GM19468 (cell line): ENCODE measurements around the gene CPOX.
"Not testable (repeated sequence)": the region's sequence is repeated elsewhere in the genome, so short reads cannot be mapped to it uniquely, and the experiment has no call there.

Experiments
- ATAC-seq: cut with Tn5 transposase; IDR thresholded peaks from one replicate; pipeline ENCODE4 v1.9.1; 2021; ENCODE audit warnings: mild to moderate bottlenecking, moderate library complexity, moderate number of reproducible peaks; ENCODE audit not compliant: unreplicated experiment; ENCODE audit errors: extremely low read depth

The CPOX gene

DNA sequence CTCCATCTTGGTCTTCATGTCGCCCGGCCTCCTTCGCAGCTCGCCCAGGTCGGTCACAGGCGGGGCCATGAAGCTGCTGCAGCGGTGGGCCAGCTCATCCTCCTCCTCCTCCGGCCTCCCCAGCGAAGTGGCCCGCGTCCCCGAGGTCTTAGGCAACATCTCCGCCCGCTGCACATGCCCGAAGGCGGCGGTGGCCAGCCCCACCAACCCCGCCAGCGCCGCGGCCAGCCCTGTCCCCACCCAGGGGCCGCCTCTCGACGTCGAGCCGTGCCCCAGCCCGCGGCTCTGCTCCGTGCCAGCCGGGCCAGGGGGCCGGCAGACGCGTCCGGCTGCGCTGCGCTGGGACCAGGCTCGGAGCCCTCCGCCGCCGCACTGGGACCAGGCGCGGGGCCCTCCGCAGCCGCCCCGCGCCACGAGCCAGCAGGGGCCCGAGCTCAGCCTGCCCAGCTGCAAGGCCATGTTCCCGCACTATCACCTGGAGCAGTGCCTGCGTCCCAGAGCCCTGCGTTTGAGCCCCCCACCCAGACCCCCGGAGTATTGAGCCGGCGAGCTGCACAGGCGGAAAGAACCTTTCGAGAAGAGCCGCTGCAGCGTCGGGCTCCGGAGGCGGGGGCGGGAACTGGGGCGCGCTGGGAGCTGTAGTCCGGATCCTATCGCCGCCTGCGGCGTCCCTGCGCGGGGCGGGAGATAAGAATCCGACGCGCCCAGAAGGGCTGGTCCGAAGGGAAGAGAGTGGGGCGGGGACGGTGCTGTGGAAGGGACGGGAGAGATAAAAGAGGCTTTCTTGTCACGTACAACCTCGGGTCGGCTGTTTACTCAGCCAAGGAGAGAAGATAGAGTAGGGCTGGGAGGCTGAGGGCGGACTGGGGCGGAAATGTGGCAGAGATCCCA lies at the start of gene CPOX:
Gene CPOX, minus strand, starts transcription at position 566 of the 891 bp plus-strand sequence. Its CDS starts 107 bp downstream, at position 459.
- ATAC-seq, result peak; percentile 96

DNA sequence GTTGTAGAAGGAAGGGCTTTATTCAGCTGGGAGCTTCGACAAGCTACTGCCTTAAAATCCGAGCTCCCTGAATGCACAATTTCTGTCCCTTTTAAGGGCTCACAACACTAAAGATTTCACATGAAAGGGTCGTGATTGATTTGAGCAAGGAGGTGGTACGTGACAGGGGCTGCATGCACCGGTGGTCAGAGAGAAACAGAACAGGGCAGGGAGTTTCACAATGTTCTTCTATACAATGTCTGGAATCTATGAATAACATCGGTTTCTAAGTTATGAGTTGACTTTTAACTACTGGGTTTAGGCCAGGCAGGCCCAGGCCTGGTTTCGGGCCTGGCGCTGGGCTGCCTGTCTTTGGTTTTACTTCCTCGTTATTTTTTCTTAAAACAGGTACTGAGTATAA lies 49.4 kb upstream of the CPOX start:
- ATAC-seq, result not testable (repeated sequence)

DNA sequence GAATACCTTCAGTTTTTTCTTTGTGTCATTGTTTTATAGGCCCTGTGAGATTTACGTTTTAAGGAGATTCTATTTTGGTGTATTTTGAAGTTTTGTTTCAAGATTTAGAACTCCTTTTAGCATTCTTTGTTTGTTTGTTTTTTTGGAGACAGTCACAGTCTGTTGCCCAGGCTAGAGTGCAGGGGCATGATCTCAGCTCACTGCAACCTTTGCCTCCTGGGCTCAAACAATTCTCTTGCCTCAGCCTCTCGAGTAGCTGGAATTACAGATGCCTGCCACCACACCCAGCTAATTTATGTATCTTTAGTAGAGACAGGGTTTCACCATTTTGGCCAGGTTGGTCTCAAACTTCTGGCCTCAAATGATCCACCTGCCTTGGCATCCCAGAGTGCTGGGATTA lies 48.3 kb upstream of the CPOX start:
- not testable (repeated sequence) for ATAC-seq

DNA sequence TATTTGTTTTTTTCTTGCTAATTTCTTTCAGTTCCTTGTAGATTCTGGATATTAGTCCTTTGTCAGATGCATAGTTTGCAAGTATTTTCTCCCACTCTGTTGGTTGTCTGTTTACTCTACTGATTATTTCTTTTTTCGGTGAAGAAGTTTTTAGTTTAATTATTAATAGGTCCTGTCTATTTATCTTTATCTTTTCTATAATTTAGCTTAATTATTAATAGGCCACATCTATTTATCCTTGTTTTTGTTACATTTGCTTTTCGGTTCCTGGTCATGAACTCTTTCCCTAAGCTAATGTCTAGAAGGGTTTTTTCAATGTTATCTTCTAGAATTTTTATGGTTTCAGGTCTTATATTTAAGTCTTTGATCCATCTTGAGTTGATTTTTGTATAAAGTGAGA lies 45.1 kb upstream of the CPOX start:
- not testable (repeated sequence) for ATAC-seq

DNA sequence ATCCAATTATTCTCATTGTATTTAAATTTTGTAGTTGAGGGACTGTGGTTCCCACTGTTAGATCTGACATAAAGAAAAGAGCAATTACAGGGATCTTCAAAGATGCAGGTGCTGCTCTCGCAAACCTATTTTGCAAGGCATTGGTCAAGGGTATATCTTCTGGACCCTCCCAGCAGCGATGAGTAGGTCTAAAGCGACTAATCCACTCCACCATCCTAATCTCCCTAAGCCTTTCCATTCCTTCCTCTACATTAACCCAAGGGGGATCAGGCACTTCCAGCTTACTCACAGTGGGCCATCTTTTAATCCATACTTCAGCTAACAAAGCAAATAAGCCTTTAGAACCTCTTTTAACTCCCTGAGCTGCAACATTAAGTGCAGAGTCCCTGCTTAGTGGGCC lies 37.0 kb upstream of the CPOX start:
- no peak for ATAC-seq

DNA sequence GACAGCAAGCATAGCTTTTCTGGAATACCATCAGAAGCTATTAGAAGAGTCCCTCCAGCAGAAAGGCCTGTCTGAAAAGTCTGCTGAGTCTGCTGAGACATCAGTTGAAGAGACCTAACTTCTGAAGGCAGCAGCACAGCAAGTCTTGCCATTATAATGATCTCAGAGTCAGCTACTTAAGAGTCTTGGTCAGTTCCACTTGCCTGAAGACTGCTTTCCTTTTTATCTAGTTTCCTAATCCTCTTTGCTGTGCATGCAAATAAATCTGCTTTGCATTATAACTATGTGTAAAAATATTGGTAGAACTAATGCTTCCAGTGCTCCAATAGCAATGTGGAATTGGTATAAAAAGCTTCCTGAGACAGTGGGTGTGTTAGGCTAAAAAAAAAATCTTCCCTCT lies 34.9 kb upstream of the CPOX start:
- ATAC-seq, result no peak

DNA sequence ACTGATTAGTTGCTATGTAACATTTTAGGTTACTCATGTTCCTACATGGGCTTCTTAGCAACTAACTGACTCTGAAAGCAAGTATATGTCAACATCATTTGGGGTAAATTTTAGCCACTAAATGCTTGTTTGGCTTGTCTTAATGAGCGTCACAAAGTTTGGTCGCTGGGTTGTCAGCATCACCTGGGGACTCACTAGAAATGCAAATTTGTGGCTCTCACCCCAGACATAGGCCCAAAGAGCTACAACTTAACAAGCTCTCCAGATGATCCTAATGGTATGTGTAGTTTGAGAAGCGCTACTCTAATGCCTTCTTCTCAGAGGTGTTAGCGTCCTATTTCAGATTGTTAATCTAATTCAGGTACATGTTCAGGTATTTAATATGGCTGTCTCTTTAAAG lies 32.7 kb upstream of the CPOX start:
- no peak for ATAC-seq

DNA sequence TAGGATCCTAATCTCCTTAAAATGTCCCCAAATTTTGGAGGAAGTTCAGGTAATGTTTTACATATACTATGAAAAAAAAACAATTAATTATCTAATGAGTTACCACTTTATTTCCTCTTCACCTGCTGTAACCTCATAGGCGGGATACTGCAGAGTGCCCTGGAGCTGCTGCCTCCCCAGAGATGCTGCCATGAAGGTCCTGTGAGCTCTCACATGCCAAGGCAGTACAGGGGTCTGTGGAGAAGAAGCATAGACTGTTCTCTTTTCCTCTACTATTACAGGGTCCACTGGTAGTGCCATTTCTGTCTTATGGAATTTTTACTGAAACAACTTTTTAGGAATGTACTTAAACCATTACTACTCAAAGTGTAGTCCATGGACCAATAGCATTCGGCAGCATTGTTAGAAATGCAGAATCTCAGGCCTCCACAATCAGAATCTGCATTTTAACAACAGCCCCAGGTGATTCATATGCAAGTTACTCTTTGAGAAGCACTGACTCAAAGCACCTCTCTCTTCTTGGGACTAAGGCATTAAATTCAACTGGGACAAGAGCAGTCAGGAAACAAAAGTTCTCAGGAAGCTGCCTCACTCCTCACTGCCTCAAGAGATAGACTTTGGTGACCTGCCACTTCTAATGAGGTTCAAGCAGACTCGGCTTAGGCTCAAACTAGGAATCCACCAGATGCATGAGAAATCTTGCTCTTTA lies 30.3 kb upstream of the CPOX start:
- no peak for ATAC-seq

DNA sequence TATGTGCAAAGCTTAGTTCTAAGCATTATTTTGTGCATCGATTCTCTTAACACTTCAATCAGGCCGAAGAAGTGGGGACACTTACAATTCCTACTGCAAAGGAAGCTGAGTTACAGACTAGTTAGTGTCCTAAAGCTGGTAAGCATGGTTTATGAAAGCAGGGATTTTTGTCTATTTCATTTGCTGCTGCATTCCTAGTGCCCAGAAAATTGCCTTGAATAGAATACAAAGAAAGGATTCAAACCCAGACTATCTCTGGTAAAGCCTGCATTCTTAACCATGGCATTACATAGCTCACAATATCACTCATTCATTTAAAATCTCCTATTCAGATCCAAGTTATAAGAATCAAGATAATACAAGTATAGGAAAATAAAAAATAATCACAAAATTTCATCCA lies 24.4 kb upstream of the CPOX start:
- ATAC-seq, result no peak

DNA sequence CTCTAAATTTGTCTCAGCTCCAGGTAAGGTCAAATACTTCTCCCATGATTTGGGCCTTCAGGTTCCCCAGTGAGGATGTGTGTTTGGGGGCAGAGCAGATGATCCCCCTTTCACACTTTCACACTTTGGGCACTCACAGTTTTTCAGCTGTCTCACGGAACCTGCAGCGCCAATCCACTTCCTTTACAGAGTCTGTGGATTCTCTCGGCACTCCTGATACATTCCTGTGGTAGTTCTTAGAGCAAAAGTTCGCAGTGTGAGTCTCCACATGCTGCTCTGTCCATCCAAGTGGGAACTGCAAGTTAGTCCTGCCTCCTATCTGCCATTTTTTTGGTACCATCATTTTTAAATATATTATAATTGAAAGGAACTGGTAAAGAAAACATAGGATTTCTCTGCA lies 20.2 kb upstream of the CPOX start:
- ATAC-seq, result no peak

DNA sequence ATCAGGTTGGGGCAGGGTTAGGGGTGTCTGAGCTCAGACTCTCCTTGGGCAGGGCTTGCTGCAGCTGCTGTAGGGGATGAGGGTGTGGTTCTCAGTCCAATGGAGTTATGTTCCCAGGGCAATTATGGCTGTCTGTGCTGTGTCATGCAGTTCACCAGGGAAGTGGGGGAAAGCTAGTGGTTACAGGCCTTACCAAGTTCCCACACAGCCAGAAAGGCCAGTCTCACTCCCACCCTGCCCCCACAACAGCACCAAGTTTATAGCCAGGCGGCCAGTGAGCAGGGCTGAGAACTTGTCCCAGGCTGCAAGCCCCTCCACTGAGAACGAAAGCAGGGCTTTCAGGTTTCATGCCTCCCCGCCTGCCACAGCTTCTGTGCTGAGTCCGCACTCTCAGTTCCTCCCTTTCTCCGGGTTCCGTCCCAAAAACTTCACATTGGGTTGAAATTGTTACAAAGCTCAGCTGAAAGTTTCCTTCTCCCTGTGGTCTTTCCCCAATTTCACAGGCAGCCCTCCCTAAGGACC lies 19.6 kb upstream of the CPOX start:
- ATAC-seq, result peak; percentile 69

DNA sequence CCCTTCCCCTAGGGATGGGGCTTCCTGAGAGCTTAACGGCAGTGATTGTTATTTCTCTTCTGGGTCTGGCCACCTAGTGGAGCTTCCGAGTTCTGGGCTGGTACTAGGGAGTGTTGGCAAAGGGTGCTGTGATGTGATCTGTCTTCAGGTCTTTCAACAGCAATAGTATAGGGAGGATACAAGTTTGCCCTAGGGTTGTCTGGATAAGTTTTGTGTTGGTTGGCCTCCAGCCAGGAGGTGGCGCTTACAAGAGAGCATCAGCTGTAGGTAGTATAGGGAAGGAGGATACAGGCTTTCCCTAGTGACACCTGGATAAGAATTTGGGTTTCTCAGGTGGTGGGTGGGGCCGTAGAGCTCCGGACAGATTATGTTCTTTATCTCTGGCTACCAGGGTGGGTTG lies 19.2 kb upstream of the CPOX start:
- no peak for ATAC-seq

DNA sequence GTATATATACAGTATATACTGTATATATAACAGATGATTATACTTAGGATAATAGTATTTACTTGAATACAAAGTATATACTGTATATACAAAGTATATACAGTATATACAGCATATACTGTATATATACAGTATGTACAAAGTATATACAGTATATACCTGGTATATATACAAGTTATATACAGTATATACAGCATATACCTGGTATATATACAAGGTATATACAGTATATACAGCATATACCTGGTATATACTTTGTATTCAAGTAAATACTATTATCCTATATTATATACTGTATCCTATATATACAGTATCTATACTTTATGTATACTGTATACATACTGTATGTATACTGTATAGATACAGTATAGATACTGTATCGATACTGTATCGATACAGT lies 14.6 kb upstream of the CPOX start:
- ATAC-seq, result no peak

DNA sequence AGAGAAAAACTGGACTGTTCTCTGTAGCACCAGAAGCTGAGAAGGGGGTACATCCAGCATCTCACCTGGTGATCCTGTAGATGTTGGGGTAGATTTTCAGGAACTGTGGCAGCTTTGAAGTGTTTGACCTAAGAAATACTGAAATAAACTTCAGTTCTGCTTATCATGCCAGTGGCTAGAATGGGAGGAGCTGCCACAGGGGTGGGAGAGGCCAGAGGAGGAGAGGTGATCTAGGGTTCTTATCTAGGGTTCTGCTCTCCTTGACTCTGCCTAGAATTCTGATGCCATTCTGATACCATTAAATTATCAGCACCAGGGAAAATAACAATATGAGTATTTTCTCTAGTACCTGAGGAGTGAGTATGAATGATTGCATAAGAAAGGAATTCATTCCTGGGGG lies 10.2 kb upstream of the CPOX start:
- no peak for ATAC-seq

DNA sequence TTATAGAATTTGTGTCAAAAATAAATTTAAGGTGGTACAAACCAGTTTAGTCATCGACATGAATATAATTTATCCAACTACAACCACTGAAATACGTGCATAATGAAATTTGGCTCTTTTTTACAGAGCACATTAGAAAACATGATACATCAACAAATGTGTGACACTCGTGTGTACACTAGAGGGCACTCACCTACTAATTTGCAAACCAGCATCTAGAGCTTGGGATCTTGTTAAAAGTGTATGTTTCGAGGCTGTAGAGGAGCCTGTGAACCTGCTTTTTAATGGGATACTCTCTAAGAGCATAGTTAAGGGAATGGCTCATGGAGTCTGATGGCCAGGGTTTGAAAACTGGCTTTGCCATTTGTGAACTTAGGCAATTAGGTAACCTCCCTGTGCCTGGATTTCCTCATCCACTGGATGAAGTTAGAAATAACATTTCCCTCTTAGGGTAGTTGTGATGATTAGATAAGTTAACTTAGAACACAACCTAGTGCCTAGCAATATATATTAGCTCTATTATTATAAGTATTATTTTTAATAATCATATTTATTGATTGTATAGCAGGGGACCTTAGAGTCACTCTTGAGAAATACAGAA lies 8.8 kb upstream of the CPOX start:
- ATAC-seq, result no peak

DNA sequence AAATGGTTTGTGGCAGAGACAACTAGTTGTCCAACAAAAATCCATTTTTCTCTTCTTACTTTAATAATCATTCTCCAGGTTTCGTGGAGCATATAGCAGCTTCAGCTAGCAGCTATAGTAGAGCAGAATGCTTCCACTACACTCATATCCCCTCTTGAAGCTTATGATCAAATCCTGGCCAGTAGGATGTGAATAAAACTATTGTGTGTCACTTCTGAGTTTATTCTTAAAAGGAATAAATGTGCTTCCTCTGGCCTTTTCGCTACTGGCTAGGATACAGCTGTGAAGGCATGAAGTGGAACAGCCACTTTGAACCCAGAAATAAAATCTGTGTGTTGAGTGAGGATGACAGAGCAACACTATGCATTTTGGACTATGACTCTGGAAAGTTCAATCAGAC lies 7.8 kb upstream of the CPOX start:
- ATAC-seq, result no peak

DNA sequence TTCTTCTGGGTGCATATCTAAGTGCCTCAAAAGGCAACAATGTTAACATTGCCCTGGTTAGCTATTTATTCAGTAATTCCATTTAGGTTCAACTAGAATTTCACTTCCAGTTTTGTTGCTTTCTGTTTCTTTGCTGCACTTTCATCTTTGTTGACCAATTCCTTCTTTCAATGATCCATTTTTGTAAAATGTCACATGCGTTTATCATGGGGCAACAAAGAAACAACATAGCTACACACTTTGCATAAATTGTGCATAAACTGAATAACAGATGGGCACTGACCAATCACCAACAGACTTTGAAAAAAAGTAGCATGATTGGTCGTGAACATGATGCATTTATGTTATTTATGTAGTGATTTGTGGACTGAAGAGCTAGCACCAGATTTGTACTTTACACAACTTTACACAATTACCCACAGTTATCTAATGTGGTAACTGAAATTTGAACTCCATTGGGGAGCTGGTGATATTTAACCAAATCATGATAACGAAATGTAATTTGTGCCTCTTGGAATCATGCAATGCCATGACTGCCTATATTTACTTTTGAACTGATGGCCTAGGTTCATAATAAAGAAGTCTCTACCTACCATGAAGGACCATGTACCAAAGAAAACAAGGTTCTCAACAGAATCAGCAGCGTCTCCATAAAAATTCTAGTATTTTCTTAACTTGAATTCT lies 7.1 kb upstream of the CPOX start:
- ATAC-seq, result peak; percentile 69

DNA sequence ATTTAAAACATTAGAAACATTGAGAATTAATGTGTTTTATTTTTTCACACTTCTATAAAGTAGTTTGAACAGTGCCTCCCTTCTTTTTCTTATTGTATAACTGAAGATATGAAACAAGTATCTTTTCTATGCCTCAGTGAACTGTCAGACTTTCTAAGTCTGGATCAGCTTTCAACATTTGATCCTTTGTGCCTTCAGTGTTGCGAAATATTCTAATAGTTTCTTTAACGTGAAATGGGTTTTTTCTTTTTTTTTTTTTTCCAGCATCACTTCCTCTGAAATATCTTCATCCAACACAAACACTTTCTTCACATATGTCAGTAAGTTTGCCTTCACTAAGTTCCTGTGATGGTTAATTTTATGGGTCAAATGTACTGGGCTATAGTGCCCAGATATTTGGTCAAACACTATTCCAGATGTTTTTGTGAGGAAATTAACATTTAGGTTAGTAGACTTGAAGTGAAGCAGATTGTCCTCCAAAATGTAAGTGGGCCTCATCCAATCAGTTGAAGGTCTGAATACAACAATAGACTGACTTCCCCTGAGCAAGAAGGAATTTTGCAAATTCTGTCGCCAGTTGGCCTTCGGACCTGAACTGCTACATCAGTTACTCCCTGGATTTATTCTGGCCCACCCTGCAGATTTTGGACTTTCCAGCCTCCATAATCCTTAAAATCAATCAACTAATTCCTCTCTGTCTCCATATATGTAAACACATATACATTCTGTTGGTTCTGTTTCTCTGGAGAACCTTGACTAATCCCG lies 6.4 kb upstream of the CPOX start:
- no peak for ATAC-seq

DNA sequence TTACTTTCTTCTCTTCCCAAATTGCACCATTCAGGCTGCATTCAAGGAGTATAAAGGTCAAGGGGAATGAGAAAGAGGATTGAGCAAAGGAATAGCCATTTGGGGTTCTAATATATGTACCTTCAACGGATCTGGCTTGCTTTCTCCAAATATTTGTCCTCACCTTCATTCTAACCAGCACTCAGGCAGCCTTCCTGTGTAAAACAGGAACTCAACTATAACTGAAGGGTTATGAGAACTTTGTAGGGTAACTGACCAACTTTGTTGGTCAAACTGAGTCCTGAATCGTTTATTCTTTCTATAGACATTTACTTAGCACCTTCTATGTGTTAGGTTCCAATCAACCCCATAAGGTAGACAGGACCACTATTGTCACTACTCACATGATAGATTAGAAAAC lies 5.1 kb upstream of the CPOX start:
- no peak for ATAC-seq
